Esophagus (tissue), 2 donors: ENCODE measurements around the gene CENPH. TPM values are rescaled to one million over a fixed set of nuclear protein-coding genes. Genes with fewer than 3 reads are reported as not detected.

Experiments used
- polyA plus RNA-seq, 2 donors: library from polyadenylated mRNA; stranded (reverse); fragments of 200-250 nt; gene quantifications; one replicate each; pipeline ENCODE4 v1.2.3, GENCODE V29; 2013
- donor health status: healthy with polysubstance abuse.
- donor health status: Bipolar disorder and iron deficiency.

Gene CENPH
- polyA plus RNA-seq, 2 donors: 7.2 to 8.4 TPM

Other genes with a start within 250 kb of the CENPH start
- 10 to 100 TPM; 18.2 to 20.2 TPM for gene SLC30A5, start 95.6 kb upstream of the CENPH start, polyA plus RNA-seq
- gene CCNB1, start 22.4 kb upstream of the CENPH start, polyA plus RNA-seq: 10 to 100 TPM; 28.1 to 59.1 TPM
- gene CDK7, start 45.3 kb downstream of the CENPH start, polyA plus RNA-seq: 10 to 100 TPM; 37.4 to 52.5 TPM
- gene CCDC125, start 143.2 kb downstream of the CENPH start, polyA plus RNA-seq: 1 to 10 TPM; 2.7 to 4.5 TPM
- gene AK6, start 179.9 kb downstream of the CENPH start, polyA plus RNA-seq: 10 to 100 TPM; 27.8 to 43.2 TPM
- gene TAF9, start 179.9 kb downstream of the CENPH start, polyA plus RNA-seq: 10 to 100 TPM; 44.3 to 44.6 TPM
- gene RAD17, start 180.2 kb downstream of the CENPH start, polyA plus RNA-seq: 1 to 10 TPM; 6.2 to 7.5 TPM
- gene MARVELD2, start 225.5 kb downstream of the CENPH start, polyA plus RNA-seq: 1 to 10 TPM; 4.7 to 5.0 TPM